GM12878 (cell line): ENCODE measurements around the gene GAP43. TPM values are rescaled to one million over a fixed set of nuclear protein-coding genes. Genes with fewer than 3 reads are reported as not detected.

Experiments
- ATAC-seq: fragments of 200-7000 bp; cut with Tn5 transposase; 3 replicates; pipeline ENCODE4 v1.9.1; 2020; ENCODE audit warnings: mild to moderate bottlenecking, moderate library complexity
- BruUV-seq: library from RNA; stranded (reverse); fragments of 400-500 nt; replicated peaks from 2 replicates; lab custom pipeline; 2021; lab: Mats Ljungman, UMichigan
- CTCF ChIA-PET: fragments of 300-600 bp; sonication (Branson Sonifier 250); formaldehyde crosslinking; extraction: SDS; loops from one replicate; lab custom pipeline; 2021; ENCODE audit warnings: inconsistent platforms; lab: Yijun Ruan, JAX
- POLR2A ChIA-PET: fragments of 350-600 bp; formaldehyde crosslinking; extraction: SDS; loops from one replicate; lab custom pipeline; 2021; ENCODE audit warnings: inconsistent platforms; lab: Charles Lee
- RAD21 ChIA-PET: fragments of 300-600 bp; sonication (Branson Sonifier 250); formaldehyde crosslinking; loops from one replicate; lab custom pipeline; 2023; ENCODE audit warnings: antibody characterized with exemption; ENCODE audit not compliant: unreplicated experiment; lab: Charles Lee
- SMC1A ChIA-PET: fragments of 300-600 bp; sonication (Branson Sonifier 250); formaldehyde crosslinking; loops from one replicate; lab custom pipeline; 2023; ENCODE audit not compliant: unreplicated experiment, uncharacterized antibody; lab: Charles Lee
- DNase-seq: peaks from one replicate; pipeline ENCODE4 v3.0.0-alpha.2; 2011; ENCODE audit warnings: low read depth, low spot score
- FAIRE-seq: peaks from 3 replicates; lab custom pipeline; 2011; peaks lifted over from hg19 to GRCh38; lab: Jason Lieb, UNC
- H2AFZ ChIP-seq: 2 replicates; pipeline ENCODE4 v1.6.0; 2011; ENCODE audit warnings: low read depth, low read length, control low read depth; ENCODE audit not compliant: control insufficient read depth
- H3K27ac ChIP-seq: 2 replicates; pipeline ENCODE4 v1.5.1; 2011; ENCODE audit warnings: control low read depth; ENCODE audit not compliant: control insufficient read depth, insufficient read depth
- H3K27me3 ChIP-seq, 2 experiments: replicated peaks in 1 of 2; 2 replicates each; pipeline versions ENCODE4 v1.6.0 to v1.6.1; 2011; ENCODE audit warnings: low read length in 1 of 2; ENCODE audit not compliant: control insufficient read depth in 2 of 2, insufficient read depth in 2 of 2
- H3K36me3 ChIP-seq, 2 experiments: 2 replicates each; pipeline ENCODE4 v1.5.1; 2011; ENCODE audit warnings: low read length in 1 of 2; ENCODE audit not compliant: control insufficient read depth in 2 of 2, insufficient read depth in 2 of 2
- H3K4me1 ChIP-seq: 2 replicates; pipeline ENCODE4 v1.6.1; 2011; ENCODE audit warnings: mild to moderate bottlenecking, low read length, moderate library complexity, mixed read lengths; ENCODE audit not compliant: control insufficient read depth, insufficient read depth
- H3K4me2 ChIP-seq: 2 replicates; pipeline ENCODE4 v1.6.0; 2011; ENCODE audit warnings: control low read depth; ENCODE audit not compliant: control insufficient read depth, insufficient read depth
- H3K4me3 ChIP-seq: fragments of 200-600 bp; sonication (generic); 2 replicates; pipeline ENCODE4 v1.5.1; 2016
- H3K79me2 ChIP-seq: 2 replicates; pipeline ENCODE4 v1.6.0; 2011; ENCODE audit warnings: low read length; ENCODE audit not compliant: control insufficient read depth, insufficient read depth
- H3K9ac ChIP-seq: 2 replicates; pipeline ENCODE4 v1.8.0; 2011; ENCODE audit warnings: low read length, control low read depth, mixed read lengths; ENCODE audit not compliant: control insufficient read depth, insufficient read depth
- H3K9me3 ChIP-seq: replicated peaks from 3 replicates; pipeline ENCODE4 v1.5.1; 2011; ENCODE audit warnings: mild to moderate bottlenecking, low read length; ENCODE audit not compliant: control insufficient read depth, insufficient read depth
- H4K20me1 ChIP-seq: 2 replicates; pipeline ENCODE4 v1.6.0; 2011; ENCODE audit not compliant: control insufficient read depth, insufficient read depth
- CHD4 ChIP-seq: fragments of 200-600 bp; sonication (generic); IDR thresholded peaks from 2 replicates; pipeline ENCODE4 v1.6.1; 2016; ENCODE audit warnings: mild to moderate bottlenecking
- IKZF2 ChIP-seq, 2 experiments: fragments of 450-650 bp; IDR thresholded peaks; 2 replicates each; pipeline ENCODE4 v1.6.1; 2017; ENCODE audit warnings: mild to moderate bottlenecking in 2 of 2, moderate library complexity in 2 of 2
- MEF2A ChIP-seq: IDR thresholded peaks from 2 replicates; pipeline ENCODE4 v1.6.1; 2011; ENCODE audit warnings: low read depth, mild to moderate bottlenecking, low read length, moderate library complexity; ENCODE audit not compliant: insufficient read depth
- MTA2 ChIP-seq: fragments of 450-650 bp; IDR thresholded peaks from 2 replicates; pipeline ENCODE4 v1.6.1; 2016; ENCODE audit warnings: low read depth, mild to moderate bottlenecking, moderate library complexity
- NFIC ChIP-seq: IDR thresholded peaks from 2 replicates; pipeline ENCODE4 v1.6.1; 2012; ENCODE audit warnings: low read depth, mild to moderate bottlenecking, inconsistent platforms, low read length, moderate library complexity
- NFYA ChIP-seq: IDR thresholded peaks from 2 replicates; pipeline ENCODE4 v1.6.1; 2011; ENCODE audit warnings: low read depth, mild to moderate bottlenecking, low read length, improper control_type of control experiment, borderline replicate concordance
- NR2C2 ChIP-seq: IDR thresholded peaks from 2 replicates; pipeline ENCODE4 v1.6.1; 2011; ENCODE audit warnings: borderline replicate concordance, low read depth; ENCODE audit not compliant: control insufficient read depth, insufficient read length
- NRF1 ChIP-seq: conservative IDR thresholded peaks from 2 replicates; pipeline ENCODE4 v1.6.1; 2011; ENCODE audit warnings: mild to moderate bottlenecking, low read depth, low read length, improper control_type of control experiment
- POLR2AphosphoS5 ChIP-seq: IDR thresholded peaks from 2 replicates; pipeline ENCODE4 v1.6.1; 2011; ENCODE audit warnings: mild to moderate bottlenecking, low read length, inconsistent platforms
- RUNX3 ChIP-seq: IDR thresholded peaks from 2 replicates; pipeline ENCODE4 v1.6.1; 2012; ENCODE audit warnings: low read length, inconsistent platforms
- SMARCA5 ChIP-seq: fragments of 450-650 bp; IDR thresholded peaks from 2 replicates; pipeline ENCODE4 v1.6.1; 2017; ENCODE audit warnings: mild to moderate bottlenecking
- TCF3 ChIP-seq: IDR thresholded peaks from 2 replicates; pipeline ENCODE4 v1.6.1; 2012; ENCODE audit warnings: low read depth, mild to moderate bottlenecking, low read length, borderline replicate concordance; ENCODE audit not compliant: insufficient read depth
- WGBS: methylation state at CpG from one replicate; pipeline ENCODE4 v1.1.6; 2016; ENCODE audit warnings: low lambda C conversion rate; ENCODE audit not compliant: insufficient replicate concordance, insufficient coverage; ENCODE audit errors: missing lambda C conversion rate; 5-methylcytosine and 5-hydroxymethylcytosine counted together
- in situ Hi-C: fragments of 300-500 bp; cut with MboI; formaldehyde crosslinking; loops from 9 replicates; pipeline ENCODE4 v1.14.3; 2018; ENCODE audit warnings: mixed read lengths
- intact Hi-C: fragments of 100-400 bp; cut with micrococcal nuclease; formaldehyde crosslinking; loops from one replicate; pipeline ENCODE4 v1.14.2; 2022; ENCODE audit not compliant: unreplicated experiment
- polyA plus RNA-seq, 11 experiments: library from polyadenylated mRNA; depleted of rRNA in 4 of 11; unstranded in 6 of 11; stranded (reverse) in 5 of 11; fragments of >200 nt; fragmentation: Nextera tagmentation in 4 of 11; fragmentation: Illumina TruSeq in 1 of 11; extraction: Ambion mirVana in 4 of 11; extraction: Trizol in 1 of 11; gene quantifications; 1 replicate in 1 of 11; 2 replicates in 10 of 11; pipeline versions ENCODE4 v1.2.1 to v1.2.3, GENCODE V29; 2011 to 2016; ENCODE audit warnings: inconsistent platforms in 2 of 11, missing spikeins in 2 of 11, low read depth in 1 of 11
- total RNA-seq, 4 experiments: library from RNA; depleted of rRNA in 3 of 4; stranded (reverse); fragments of >200 nt in 3 of 4; fragmentation: Illumina TruSeq in 1 of 4; extraction: Trizol in 1 of 4; gene quantifications; 2 replicates each; pipeline versions ENCODE4 v1.2.1 to v1.2.3, GENCODE V29; 2013 to 2021
- TF ChIP-seq, protein P1 (sequence below): fragments of 450-650 bp; formaldehyde crosslinking; IDR thresholded peaks from 2 replicates; pipeline ENCODE4 v1.4.0; 2020; ENCODE audit warnings: mild to moderate bottlenecking, moderate library complexity
- TF ChIP-seq, protein P2 (sequence below): fragments of 450-650 bp; IDR thresholded peaks from 2 replicates; pipeline ENCODE4 v1.6.1; 2017; ENCODE audit warnings: antibody characterized with exemption, mild to moderate bottlenecking, moderate library complexity
- TF ChIP-seq, protein P3 (sequence below): IDR thresholded peaks from 2 replicates; pipeline ENCODE4 v1.6.1; 2012; ENCODE audit warnings: low read depth, low read length, improper control_type of control experiment

GAP43 gene
- total and polyA plus RNA-seq, 10 of the 15 experiments (the other 5 are each of a cell fraction or from before 2014, with no cell fraction given): 0.06 to 0.16 TPM; not detected in 8

DNA sequence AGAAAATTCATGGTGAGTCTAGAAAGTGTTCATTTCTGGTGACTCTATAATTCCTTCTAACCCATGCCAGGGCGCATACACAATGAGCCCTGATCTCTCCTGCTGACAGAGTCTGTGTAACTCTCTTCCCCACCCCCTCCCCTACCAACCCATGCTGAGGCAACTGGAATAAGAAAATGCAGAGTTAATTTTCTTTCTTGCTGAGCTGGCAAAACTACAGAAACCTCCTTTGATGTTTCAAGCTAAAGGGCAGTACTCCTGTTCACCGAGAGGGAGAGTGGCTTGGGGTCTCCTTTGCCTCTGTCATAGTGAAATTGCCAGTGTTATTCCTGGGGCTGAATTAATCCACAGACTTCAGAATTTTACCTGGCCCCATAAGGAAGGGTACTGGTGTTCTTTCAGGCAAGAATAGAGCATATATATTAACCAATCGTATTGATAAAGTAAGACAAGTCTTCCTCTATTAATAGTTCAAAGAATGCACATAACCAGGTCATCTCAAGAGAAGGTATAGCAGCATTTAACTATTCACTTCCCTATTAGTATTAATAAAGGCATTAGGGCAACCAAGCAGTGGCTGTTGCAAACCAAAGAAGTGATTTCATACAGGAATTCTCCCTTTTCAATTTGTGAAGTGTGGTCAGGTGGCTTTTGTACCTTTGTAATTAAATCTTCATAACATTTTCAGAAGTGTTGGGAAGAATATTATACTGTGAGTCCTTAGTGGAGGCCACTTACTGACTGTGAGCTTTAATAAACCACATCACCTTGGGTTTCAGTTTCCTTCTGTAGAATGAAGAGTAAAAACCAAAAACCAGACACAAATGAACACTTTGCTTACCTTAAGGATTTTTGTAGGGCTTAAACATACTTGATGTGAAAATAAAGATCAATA, 4.1 kb downstream of the GAP43 start:
- FAIRE-seq: peak; percentile 31
- intact Hi-C loops: no loop called here
- TF ChIP-seq SMARCA5 (no peak), IKZF2 (IDR thresholded peaks at IDR 0.05) (no peak), CHD4 (no peak), NRF1 (no peak), NFYA (no peak), MEF2A (0 out of 2 replicates have a peak, but pooled peaks have one; percentile 21), MTA2 (0 out of 2 replicates have a peak, but pooled peaks have one; percentile 26), NR2C2 (no peak), POLR2AphosphoS5 (no peak), RUNX3 (peak; percentile 58), NFIC (0 out of 2 replicates have a peak, but pooled peaks have one; percentile 41), TCF3 (no peak)
- TF ChIP-seq, protein P1, sequence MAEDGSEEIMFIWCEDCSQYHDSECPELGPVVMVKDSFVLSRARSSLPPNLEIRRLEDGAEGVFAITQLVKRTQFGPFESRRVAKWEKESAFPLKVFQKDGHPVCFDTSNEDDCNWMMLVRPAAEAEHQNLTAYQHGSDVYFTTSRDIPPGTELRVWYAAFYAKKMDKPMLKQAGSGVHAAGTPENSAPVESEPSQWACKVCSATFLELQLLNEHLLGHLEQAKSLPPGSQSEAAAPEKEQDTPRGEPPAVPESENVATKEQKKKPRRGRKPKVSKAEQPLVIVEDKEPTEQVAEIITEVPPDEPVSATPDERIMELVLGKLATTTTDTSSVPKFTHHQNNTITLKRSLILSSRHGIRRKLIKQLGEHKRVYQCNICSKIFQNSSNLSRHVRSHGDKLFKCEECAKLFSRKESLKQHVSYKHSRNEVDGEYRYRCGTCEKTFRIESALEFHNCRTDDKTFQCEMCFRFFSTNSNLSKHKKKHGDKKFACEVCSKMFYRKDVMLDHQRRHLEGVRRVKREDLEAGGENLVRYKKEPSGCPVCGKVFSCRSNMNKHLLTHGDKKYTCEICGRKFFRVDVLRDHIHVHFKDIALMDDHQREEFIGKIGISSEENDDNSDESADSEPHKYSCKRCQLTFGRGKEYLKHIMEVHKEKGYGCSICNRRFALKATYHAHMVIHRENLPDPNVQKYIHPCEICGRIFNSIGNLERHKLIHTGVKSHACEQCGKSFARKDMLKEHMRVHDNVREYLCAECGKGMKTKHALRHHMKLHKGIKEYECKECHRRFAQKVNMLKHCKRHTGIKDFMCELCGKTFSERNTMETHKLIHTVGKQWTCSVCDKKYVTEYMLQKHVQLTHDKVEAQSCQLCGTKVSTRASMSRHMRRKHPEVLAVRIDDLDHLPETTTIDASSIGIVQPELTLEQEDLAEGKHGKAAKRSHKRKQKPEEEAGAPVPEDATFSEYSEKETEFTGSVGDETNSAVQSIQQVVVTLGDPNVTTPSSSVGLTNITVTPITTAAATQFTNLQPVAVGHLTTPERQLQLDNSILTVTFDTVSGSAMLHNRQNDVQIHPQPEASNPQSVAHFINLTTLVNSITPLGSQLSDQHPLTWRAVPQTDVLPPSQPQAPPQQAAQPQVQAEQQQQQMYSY (CRISPR knock-in tag): no peak
- TF ChIP-seq, protein P2, sequence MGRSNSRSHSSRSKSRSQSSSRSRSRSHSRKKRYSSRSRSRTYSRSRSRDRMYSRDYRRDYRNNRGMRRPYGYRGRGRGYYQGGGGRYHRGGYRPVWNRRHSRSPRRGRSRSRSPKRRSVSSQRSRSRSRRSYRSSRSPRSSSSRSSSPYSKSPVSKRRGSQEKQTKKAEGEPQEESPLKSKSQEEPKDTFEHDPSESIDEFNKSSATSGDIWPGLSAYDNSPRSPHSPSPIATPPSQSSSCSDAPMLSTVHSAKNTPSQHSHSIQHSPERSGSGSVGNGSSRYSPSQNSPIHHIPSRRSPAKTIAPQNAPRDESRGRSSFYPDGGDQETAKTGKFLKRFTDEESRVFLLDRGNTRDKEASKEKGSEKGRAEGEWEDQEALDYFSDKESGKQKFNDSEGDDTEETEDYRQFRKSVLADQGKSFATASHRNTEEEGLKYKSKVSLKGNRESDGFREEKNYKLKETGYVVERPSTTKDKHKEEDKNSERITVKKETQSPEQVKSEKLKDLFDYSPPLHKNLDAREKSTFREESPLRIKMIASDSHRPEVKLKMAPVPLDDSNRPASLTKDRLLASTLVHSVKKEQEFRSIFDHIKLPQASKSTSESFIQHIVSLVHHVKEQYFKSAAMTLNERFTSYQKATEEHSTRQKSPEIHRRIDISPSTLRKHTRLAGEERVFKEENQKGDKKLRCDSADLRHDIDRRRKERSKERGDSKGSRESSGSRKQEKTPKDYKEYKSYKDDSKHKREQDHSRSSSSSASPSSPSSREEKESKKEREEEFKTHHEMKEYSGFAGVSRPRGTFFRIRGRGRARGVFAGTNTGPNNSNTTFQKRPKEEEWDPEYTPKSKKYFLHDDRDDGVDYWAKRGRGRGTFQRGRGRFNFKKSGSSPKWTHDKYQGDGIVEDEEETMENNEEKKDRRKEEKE: no peak
- TF ChIP-seq, protein P3, sequence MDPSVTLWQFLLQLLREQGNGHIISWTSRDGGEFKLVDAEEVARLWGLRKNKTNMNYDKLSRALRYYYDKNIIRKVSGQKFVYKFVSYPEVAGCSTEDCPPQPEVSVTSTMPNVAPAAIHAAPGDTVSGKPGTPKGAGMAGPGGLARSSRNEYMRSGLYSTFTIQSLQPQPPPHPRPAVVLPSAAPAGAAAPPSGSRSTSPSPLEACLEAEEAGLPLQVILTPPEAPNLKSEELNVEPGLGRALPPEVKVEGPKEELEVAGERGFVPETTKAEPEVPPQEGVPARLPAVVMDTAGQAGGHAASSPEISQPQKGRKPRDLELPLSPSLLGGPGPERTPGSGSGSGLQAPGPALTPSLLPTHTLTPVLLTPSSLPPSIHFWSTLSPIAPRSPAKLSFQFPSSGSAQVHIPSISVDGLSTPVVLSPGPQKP: no peak

More for the DNA sequence above, 4.1 kb downstream of the GAP43 start:
- Histone ChIP-seq H3K9me3 (no peaks in the 10 kb centered on the region), H3K4me3 (no peak overlapping the region), H3K4me1 (peaks cover 8% of the 10 kb centered on the region), H3K4me2 (peak overlapping the region; percentile 13; the same call in 1 of the 2 replicates), H4K20me1 (no peaks in the 10 kb centered on the region), H3K27me3 (no peaks in the 10 kb centered on the region; a peak in 2 of 4 replicates), H3K9ac (no peak overlapping the region), H3K36me3 (no peaks in the 10 kb centered on the region), H3K27ac (no peak overlapping the region), H2AFZ (no peak overlapping the region), H3K79me2 (no peaks in the 10 kb centered on the region)
- ATAC-seq: peak; percentile 91
- CTCF ChIA-PET: interaction anchor here (1.2 kb wide), 1 partner anchor 40 kb away, joined by 3 read pairs; no protein-coding TSS in a partner anchor
- 11% methylated on average over 3 of the region's 3 CpGs for WGBS
- RAD21 ChIA-PET: no interaction called here
- in situ Hi-C loops: no loop called here
- no peak for DNase-seq
- SMC1A ChIA-PET: interaction anchor here (0.6 to 0.7 kb wide), 4 partner anchors 210 to 512 kb away, joined by 3 to 4 read pairs (median 4); no protein-coding TSS in a partner anchor
- POLR2A ChIA-PET: interaction anchor here (0.6 kb wide), 1 partner anchor 25 kb away, joined by 3 read pairs; no protein-coding TSS in a partner anchor
- BruUV-seq: no TSS peak
